Endometrial microvascular endothelial cells (primary cell): ENCODE results near the gene ZGRF1. TPM values are rescaled to one million over a fixed set of nuclear protein-coding genes. Genes with fewer than 3 reads are reported as not detected.

Source experiments
- in situ Hi-C: cut with HindIII; loops from 2 replicates; pipeline ENCODE4 v1.10.0; 2017; ENCODE audit warnings: low sequenced_read_pairs, low pct_unique_long_range_greater_than_20kb; ENCODE audit errors: inconsistent ontology term
- total RNA-seq: library from RNA; depleted of rRNA; stranded (reverse); fragments of >200 nt; gene quantifications from one replicate; pipeline ENCODE4 v1.2.3, GENCODE V29; 2015; ENCODE audit errors: inconsistent ontology term

The ZGRF1 gene
- total RNA-seq, 1 donor from 2014 or later, result 8.5 TPM

DNA sequence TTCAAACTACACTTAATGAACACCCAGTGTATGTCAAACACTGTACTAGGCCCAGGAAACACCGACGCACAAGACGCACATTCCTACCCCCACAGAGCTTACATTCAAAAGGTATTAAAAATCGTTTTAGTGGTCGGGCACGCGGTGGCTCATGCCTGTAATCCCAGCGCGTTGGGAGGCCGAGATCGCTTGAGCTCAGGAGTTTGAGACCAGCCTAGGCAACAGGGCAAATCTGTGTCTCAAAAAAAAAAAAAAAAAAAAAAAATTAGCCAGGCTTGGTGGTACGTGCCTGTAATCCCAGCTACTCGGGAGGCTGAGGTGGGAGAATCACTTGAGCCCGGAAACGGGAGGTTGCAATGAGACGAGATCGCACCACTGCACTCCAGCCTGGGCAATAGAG is 114.3 kb downstream of the ZGRF1 start:
- in situ Hi-C loops, result loop anchor here (25.0 kb wide), 1 partner anchor 385 kb away; the partner anchor contains the start of gene FAM241A

DNA sequence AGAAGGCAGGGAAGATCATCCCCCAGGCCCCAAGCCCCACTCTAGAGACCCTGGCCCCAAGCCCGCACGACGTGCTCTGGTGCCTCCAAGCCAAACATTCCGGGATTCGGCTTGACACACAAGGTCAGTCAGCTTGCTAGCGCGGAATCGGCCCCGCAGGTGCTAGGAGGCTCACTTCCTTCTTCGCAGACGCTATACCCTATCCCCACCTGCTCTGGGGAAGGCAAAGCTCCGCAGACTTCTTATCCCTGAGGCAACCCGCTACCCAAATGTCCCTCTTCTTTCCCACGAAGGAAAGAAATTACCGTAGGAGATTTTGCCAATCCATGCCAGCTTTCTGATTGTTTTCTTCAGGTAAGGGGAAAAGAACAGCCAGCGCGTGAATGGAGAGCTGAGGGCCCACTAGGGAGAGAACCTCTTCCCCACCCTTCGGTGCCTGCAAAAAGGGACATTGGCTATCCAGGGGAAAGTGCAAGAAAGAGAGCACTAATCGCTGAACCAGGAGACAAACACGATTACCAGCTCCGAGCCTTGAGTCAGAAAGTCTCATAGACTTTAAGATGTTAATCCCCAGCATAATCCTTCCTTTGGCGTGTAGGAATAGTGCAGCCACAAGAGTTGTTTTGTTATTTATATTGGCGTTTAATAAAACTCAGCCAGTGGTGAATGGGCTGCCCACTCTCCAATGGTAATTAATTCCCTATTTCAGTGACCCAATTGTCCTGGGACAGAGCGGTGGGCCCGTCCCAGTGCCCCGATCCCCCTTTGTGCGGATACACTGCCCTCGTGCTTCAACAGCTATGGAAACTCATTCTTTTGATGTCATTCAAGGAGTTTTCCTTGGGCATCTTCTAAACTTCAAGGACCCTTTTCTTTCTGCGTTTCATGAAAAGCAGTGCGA is 115.3 kb downstream of the ZGRF1 start:
- in situ Hi-C loops, result loop anchor here (25.0 kb wide), 1 partner anchor 384 kb away; the partner anchor contains the start of gene FAM241A

DNA sequence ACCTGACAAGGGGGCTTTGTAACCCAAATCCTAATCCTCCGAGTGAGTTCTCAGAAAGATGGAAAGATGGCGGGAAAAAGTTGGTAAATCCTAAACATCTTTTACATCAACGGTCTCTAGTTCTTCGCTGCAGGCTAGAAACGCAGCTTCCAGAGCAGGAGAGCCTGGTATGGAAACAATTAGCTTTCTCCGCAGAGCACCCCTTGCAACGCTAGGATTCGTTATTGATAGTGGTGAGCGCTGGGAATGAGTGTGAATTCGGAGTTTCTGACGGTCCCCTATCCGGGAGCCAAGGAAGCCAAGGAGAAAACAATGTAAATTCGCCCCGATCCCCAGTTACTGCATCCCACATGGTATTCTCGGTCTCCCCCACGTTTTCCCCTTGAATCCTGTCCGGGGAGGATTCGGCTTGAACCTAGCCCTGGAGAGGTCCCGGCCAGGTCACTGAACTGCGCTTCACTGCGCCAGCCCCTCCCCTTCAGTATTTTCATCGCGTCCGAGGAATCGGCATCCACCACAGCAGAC is 116.0 kb downstream of the ZGRF1 start:
- in situ Hi-C loops, result loop anchor here (25.0 kb wide), 1 partner anchor 383 kb away; the partner anchor contains the start of gene FAM241A

DNA sequence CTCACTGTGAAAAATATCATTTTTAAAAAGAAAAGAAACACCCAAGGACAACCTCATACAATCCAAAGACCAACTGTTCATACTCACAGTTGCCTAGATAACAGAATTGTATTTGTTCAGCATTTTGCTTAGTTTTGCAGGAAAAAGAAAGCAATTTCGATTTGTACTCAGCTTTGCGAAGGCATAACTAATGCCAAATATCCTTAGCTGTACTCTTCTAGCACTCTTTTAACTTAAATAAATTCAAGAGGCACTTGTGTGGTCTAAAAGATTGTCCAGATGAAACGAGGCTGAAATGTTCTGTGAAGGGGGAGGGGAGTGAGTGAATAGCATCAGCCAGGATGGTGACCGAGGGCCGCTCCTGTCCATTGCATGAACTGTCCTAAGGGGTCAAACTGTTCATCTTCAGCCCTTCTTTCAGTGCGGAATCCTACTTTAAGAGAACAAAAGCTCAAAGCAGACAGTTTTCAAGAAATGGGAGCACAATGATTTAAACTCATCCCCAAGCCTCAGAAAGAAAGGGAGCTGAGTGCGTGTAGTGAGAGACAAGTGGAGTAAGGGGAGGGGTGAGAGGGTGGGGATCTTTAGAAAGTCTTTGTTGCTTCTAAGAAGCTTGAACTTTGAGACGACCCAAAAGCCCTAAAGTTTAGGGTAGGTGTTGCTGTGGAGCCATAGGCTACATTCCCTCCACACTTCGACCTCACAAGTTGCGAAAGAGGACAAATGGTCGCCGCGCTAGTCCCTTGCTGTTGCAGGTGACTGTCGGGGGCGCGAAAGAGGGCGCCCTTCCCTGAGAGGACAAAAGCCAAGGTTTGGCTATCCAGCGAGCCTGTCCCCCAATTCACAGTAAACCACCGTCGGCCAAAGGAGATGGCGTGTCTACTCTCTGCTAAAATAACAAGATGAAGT is 116.8 kb downstream of the ZGRF1 start:
- in situ Hi-C loops, result loop anchor here (25.0 kb wide), 1 partner anchor 383 kb away; the partner anchor contains the start of gene FAM241A

DNA sequence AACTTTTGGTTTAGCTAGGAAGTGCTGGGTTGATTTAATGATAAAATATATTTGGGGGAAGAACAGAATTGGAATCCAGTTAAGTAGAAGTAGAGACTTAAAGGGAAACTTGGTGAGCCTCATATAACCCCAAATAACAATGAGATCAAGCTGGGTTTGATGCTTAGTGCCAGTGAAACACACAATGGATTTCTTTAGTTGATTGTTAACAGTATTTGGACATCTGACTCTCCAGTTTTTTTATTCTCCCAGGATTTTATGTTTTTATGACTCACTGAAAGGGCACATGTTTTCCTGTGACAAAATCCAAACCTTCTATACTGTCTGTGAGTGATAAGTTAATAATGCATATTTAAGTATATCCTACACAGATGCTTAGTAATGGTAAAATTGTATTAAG is 118.0 kb downstream of the ZGRF1 start:
- in situ Hi-C loops, result loop anchor here (25.0 kb wide), 1 partner anchor 381 kb away; the partner anchor contains the start of gene FAM241A

DNA sequence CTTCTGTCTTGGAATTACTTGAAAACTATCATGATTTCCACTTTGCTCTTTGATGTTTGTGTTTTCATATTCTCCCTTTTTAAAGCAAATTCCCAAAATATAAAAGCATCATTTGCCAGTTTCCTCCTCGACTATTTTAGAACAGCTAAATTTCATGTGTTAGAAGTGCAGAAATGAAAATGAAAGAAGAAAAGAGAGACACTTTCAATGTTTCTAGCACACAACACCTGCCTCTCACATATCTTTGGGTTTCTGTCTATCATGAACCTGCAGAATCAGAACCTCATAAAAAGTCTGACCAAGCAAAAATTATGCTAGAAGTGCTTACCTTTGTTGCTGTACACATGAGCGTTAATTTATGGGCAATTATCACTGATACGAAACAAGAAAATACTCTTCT is 118.8 kb downstream of the ZGRF1 start:
- in situ Hi-C loops, result loop anchor here (25.0 kb wide), 1 partner anchor 381 kb away; the partner anchor contains the start of gene FAM241A

DNA sequence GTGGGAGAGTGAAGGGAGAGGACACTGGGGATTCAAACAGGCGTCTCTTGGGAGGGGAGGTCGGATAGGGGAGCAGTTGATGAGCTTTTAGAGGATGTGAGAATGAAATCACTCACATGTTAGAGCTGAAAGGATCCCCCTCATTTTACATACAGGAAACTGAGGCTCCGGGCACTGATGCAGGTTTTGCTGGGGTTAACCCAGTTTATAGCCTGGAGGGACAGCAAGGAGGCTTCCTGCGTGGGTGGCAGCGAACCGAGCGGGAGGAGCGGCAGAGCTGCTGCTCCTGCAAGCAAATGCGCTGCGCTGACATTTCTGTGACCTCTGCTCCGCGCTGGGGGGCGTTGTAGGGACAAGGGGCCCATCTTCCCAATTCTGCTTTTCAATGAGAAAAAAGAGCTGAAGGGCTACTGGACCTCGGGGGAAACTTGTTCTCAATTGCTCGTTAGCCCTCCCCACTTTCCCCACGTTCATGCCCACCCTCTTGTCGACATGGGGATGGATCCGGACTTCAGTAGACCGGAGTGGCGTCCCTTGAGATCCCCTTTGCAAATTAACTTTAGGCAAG is 119.6 kb downstream of the ZGRF1 start:
- in situ Hi-C loops, result loop anchor here (25.0 kb wide), 1 partner anchor 380 kb away; the partner anchor contains the start of gene FAM241A

DNA sequence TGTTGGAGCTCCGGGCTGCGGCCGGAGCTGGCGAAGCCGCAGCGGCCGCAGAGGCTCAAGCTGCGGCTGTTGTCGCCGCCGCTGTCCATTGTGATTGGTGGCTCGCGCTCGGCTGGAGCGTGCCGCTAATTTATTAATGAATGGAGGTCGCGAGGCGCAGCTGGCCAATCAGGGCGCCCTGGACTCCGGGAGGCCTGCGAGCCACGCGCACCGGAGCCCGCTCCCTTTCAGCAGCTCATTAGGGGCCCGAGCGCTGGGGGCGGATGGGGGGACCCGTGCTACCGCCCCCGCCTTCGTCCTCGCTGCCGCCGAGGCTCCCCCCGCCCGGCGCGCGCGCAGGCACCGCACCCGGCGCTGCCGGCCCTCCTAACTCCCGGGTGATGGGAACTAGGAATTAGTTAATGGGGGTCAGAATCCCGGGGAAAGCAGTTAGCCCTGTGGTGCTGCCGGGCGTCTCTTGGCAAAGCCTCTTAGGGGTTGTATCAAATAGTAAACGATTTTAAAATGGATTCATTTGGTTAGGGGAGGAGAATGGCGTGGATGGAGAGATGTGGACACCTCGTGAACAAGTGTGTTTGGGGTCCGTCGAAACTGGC is 120.1 kb downstream of the ZGRF1 start:
- in situ Hi-C loops, result loop anchor here (25.0 kb wide), 1 partner anchor 379 kb away; the partner anchor contains the start of gene FAM241A

DNA sequence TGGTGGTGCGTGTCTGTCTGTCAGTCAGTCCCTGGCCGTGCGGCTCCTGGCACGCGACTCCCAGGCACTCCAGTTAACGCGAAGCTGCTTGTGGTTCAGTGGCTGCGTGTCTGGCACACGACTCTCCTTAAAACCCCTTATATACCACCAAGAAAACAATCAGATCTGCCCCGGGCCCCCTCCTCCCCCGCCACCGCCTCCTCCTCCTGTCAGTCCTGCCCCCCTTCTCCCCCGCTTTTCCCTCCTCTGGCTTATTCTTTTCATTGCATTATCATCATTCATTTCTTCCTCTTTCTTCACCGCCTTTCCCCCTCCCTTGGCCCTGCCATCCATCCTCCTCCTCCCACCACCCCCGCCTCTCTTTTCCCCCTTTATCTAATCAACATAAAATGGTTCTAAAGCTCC is 120.6 kb downstream of the ZGRF1 start, which contains the start of gene NEUROG2:
Gene NEUROG2, minus strand, starts transcription at position 115 of the 405 bp plus-strand sequence. CDS start 705 bp downstream, outside the sequence.
- in situ Hi-C loops, result loop anchor here (25.0 kb wide), 1 partner anchor 379 kb away; the partner anchor contains the start of gene FAM241A

DNA sequence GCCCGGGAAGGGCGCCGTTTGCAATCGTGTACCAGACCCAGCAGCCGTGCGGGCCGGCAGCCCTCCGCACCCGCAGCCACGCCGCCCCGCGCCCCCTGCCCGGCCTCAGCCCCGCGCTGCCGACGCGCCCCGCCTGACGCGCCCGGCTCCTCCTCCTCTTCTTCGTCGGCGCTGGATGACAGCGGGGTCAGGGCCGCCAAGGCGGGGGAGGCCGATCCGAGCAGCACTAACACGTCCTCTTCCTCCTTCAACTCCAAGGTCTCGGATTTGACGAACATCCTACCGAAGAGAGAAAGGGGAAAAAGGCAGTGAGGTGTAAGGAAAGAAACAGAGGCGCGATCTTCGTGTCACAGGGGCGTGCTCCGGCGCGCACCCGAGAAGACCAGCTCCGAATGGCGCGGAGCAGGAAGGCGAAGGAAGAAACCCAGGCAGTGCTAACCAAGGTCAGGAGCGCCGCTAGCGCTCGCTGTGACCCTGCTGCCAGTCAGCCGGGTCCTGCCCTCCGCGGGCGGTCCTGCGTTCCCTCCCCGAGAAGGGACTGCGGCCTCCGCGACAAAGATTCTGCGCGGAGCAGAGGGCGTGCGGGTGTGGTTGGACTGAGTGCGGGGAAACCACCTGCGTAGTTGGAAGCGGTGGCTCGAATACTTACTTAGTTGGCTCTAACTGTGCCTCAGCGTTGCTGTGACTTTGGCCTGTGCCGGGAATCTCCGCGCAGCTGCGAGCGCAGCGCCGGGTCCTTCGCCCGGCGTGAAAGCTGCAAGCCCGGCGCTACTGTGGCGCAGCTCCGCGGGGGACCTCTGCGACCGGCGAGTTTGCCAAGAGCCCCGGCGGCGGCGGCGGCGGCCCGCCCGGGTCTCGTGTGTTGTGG is 121.3 kb downstream of the ZGRF1 start:
- in situ Hi-C loops, result loop anchor here (25.0 kb wide), 1 partner anchor 378 kb away; the partner anchor contains the start of gene FAM241A

DNA sequence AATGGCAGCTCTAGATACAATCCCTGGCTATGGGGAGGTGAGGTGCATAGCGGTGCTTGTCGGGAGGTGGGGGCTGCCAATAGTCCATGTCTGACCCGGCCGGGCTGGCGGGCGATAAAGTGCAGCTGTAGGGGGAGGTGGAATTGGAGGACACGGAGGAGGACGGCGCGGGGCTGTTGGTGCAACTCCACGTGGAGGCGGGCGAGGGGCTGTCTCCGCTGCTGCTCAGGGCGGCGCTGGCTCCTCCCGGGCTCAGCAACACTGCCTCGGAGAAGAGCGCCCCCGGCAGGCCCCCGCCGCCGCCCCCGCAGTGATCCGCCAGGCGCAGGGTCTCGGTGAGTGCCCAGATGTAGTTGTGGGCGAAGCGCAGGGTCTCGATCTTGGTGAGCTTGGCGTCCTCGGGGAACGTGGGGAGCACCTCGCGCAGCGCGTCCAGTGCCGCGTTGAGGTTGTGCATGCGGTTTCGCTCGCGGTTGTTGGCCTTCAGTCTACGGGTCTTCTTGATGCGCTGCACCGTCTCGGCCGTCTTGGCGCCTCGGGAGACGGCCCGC is 122.0 kb downstream of the ZGRF1 start:
- in situ Hi-C loops, result loop anchor here (25.0 kb wide), 1 partner anchor 377 kb away; the partner anchor contains the start of gene FAM241A

DNA sequence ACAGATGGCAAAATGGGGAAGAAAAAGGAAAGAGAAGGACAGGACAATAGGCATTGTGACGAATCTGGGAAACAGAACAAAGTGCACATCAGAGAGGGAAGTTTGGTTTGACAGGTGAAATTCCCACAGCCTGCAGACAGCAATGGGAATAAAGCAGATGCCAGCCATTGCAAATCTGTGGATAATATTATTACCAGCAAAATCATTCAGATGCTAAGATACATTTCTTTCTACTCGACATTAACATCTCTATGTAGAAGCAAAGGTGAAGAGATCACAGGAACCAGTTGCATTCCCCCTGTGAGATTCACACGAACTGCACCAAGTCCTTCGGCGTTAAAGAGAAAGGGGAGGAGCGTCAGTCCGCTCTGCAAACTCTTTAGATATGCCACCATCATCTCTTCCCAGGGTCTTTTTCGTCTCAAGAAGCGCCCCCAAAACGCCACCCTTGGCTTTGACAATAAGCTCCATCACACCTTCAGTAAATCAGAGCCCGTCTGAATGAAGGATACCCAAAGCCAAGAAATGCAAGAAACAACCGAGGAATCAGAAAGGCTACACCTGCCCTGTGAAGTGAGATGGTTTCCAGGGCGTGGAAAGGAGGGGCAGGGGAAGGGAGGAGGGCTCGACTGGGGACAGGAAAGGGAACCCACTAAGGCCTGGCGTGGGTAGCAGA is 122.6 kb downstream of the ZGRF1 start:
- in situ Hi-C loops, result loop anchor here (25.0 kb wide), 1 partner anchor 377 kb away; the partner anchor contains the start of gene FAM241A

DNA sequence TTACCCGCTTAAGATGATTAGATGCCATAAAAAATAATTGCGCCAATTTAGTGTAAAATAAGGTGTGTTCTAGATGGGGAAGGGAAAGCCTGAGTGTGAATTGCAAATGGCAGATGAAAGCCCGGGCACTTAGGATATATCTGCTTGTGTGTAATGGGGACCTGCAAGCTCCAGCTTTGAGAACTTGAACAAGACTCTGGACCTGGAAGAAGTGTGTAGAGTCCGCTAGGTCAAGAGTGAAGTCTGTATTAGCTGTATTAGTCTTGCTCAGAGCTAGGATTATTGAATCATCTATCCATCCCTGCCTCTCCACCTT is 124.9 kb downstream of the ZGRF1 start:
- in situ Hi-C loops, result loop anchor here (25.0 kb wide), 1 partner anchor 374 kb away; the partner anchor contains the start of gene FAM241A

DNA sequence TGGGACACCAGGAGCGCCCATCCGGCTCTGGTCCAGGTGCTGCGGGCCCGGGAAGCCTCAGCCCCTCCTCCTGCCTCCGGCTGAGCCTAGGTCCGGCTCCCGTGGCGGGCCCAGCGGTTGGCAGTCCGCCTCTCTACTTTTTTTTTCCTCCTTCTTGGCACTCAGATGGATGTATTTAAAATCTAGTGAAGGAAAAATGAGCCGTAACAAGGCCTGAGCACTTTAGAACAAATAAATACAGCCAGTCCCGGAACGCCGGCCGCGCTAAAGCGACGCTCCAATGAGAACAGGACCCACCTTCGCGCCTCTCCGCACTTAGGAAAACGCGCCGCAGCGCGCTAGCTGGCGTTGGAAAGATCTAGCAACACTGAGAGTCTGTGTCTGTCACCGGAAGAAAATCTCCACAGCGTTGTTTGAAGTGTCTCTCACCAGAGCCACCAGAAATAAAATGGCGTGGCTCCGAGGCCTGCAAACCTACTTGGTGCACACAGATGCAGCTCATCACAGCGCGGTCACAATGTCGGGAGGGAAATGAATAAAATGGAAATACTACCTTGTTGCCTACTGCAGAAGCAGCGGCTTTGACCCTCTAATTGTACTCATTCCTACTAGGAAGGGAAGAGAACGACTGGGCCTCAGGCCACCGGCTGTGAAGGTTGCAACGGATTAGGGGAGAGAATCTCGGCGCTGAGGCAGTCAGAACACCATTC is 125.5 kb downstream of the ZGRF1 start:
- in situ Hi-C loops, result loop anchor here (25.0 kb wide), 1 partner anchor 374 kb away; the partner anchor contains the start of gene FAM241A
